CD4-positive, alpha-beta T cell treated with Interleukin-21 for 1 hour (primary cell): ENCODE data around the gene GPR68.

ENCODE experiments used
- DNase-seq: peaks from one replicate; pipeline ENCODE4 v3.0.0-alpha.2; 2020

GPR68 gene

GRCh38 chr14:91244501-91244901 is at the start of gene GPR68:
GPR68 (minus strand) TSS chr14:91244704; CDS start chr14:91235050, 9,654 bp downstream.
- DNase-seq = peak; percentile 41

GRCh38 chr14:91294153-91294552 is 49.6 kb upstream of the GPR68 start:
- no peak for DNase-seq

GRCh38 chr14:91293281-91293680 is 48.8 kb upstream of the GPR68 start:
- DNase-seq = no peak

GRCh38 chr14:91292491-91292890 is 48.0 kb upstream of the GPR68 start:
- DNase-seq = no peak

GRCh38 chr14:91291786-91292405 is 47.4 kb upstream of the GPR68 start:
- DNase-seq = no peak

GRCh38 chr14:91290986-91291385 is 46.5 kb upstream of the GPR68 start:
- no peak for DNase-seq

GRCh38 chr14:91289464-91289863 is 45.0 kb upstream of the GPR68 start:
- DNase-seq = no peak

- DNase-seq = no peak
Measured at GRCh38 chr14:91288876-91289275, 44.4 kb upstream of the GPR68 start.

- DNase-seq = peak; percentile 82
Measured at GRCh38 chr14:91286530-91286937, 42.0 kb upstream of the GPR68 start.

GRCh38 chr14:91284791-91285548 is 40.5 kb upstream of the GPR68 start:
- no peak for DNase-seq

- DNase-seq = no peak
Measured at GRCh38 chr14:91284146-91284790, 39.8 kb upstream of the GPR68 start.

GRCh38 chr14:91283666-91284065 is 39.2 kb upstream of the GPR68 start:
- no peak for DNase-seq

- no peak for DNase-seq
Measured at GRCh38 chr14:91282954-91283645, 38.6 kb upstream of the GPR68 start.

GRCh38 chr14:91281346-91281745 is 36.8 kb upstream of the GPR68 start:
- DNase-seq = no peak

- no peak for DNase-seq
Measured at GRCh38 chr14:91280129-91280528, 35.6 kb upstream of the GPR68 start.

- DNase-seq = no peak
Measured at GRCh38 chr14:91279354-91279753, 34.9 kb upstream of the GPR68 start.

- no peak for DNase-seq
Measured at GRCh38 chr14:91278383-91278715, 33.8 kb upstream of the GPR68 start.

GRCh38 chr14:91277546-91278382 is 33.3 kb upstream of the GPR68 start:
- no peak for DNase-seq

GRCh38 chr14:91274796-91275195 is 30.3 kb upstream of the GPR68 start:
- DNase-seq = no peak

- no peak for DNase-seq
Measured at GRCh38 chr14:91273885-91274273, 29.4 kb upstream of the GPR68 start.

GRCh38 chr14:91273273-91273884 is 28.9 kb upstream of the GPR68 start:
- DNase-seq = no peak
